ENCODE data around the gene MAD1L1. TPM values are rescaled to one million over a fixed set of nuclear protein-coding genes. Genes with fewer than 3 reads are reported as not detected.

Gene MAD1L1
- total RNA-seq, 2 experiments from 2014 or later: 157 to 160 TPM

DNA sequence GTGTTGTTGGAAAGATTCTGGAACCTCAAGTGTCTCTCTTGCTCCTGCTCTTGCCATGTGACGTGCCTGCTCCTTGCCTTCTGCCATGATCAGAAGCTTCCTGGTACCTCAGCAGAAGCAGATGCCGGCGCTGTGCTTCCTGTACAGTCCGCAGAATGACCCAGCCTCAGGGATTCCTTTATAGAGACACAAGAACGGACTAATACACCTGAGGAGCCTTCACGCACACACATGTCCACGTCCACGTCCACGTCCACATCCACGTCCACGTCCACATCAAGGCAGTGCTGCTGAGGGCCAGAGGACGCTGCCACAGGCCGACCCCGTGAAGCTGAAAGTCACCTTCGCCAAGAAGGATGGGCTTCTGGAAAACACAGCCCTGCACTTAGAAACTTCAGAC is 190.1 kb downstream of the MAD1L1 start:
- TF ChIP-seq, protein P1, sequence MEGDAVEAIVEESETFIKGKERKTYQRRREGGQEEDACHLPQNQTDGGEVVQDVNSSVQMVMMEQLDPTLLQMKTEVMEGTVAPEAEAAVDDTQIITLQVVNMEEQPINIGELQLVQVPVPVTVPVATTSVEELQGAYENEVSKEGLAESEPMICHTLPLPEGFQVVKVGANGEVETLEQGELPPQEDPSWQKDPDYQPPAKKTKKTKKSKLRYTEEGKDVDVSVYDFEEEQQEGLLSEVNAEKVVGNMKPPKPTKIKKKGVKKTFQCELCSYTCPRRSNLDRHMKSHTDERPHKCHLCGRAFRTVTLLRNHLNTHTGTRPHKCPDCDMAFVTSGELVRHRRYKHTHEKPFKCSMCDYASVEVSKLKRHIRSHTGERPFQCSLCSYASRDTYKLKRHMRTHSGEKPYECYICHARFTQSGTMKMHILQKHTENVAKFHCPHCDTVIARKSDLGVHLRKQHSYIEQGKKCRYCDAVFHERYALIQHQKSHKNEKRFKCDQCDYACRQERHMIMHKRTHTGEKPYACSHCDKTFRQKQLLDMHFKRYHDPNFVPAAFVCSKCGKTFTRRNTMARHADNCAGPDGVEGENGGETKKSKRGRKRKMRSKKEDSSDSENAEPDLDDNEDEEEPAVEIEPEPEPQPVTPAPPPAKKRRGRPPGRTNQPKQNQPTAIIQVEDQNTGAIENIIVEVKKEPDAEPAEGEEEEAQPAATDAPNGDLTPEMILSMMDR (IDR thresholded peaks at IDR 0.05): no peak
- ChIA-PET POLR2A (no interaction called here), CTCF (no interaction called here)
- Histone ChIP-seq H3K27ac (ENCODE audit: low read depth in 1 of 2, low read length in 2 of 2) (no peak overlapping the region), H3K27me3 (ENCODE audit: control insufficient read depth in 1 of 2, insufficient read depth in 2 of 2, low read length in 2 of 2) (no peaks in the 10 kb centered on the region), H3K36me3 (ENCODE audit: insufficient read depth, low read length) (no peaks in the 10 kb centered on the region), H3K4me1 (ENCODE audit: insufficient read depth, low read length) (peaks cover 27% of the 10 kb centered on the region), H3K9me3 (ENCODE audit: control insufficient read depth in 1 of 2, insufficient read depth in 1 of 2, low read length in 2 of 2) (no peaks in the 10 kb centered on the region), H3K4me3 (ENCODE audit: low read length) (no peak overlapping the region)
- H3K27ac Mint-ChIP-seq: no peak overlapping the region
- H3K27me3 Mint-ChIP-seq: no peaks in the 10 kb centered on the region
- peaks cover 5% of the 10 kb centered on the region for H3K36me3 Mint-ChIP-seq (ENCODE audit: low read depth)
- H3K4me3 Mint-ChIP-seq: no peak overlapping the region
- intact Hi-C loops (cut with DNase I, micrococcal nuclease): no loop called here
- H3K9me3 Mint-ChIP-seq: no peaks in the 10 kb centered on the region
- DNase-seq (no peak), ATAC-seq (ENCODE audit: poor library complexity) (no peak)
- H3K4me1 Mint-ChIP-seq (ENCODE audit: low read depth): peaks cover 54% of the 10 kb centered on the region

DNA sequence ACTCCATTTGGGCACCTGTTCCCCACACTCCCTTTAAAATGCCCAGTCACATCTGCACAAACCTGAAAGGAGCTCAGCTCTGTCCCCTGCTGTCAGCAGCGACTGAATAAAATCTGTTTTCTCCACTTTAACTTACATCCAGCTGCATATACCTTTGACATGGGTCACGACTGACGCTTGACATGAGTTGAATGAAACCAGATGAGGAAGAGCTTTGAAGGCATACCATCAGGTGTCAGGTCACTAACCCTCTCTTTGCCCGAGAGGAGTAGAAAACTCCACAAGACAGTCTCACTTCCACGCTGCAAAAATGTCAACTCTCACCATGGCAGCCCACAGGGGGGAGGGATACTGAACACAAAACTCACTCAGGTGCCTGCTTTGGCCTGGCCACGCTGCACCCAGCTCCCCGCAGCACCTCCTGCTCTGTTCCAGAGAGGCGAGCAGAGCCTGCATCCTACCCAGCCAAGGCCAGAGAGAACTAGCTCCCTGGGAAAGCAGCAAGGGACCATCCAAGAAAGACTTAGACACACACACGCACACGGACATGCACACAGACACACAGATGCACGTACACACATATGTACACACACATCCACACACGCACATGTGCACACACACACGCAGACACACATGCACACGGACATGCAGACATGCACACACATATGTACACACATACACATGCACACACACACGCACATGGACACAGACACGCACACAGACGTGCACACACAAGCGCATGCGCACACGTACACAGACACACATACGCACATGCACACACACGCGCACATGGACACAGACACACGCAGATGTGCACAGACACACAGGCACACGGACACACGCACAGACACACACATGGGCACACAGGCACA is 191.0 kb downstream of the MAD1L1 start:
- peaks cover 5% of the 10 kb centered on the region for H3K36me3 Mint-ChIP-seq (ENCODE audit: low read depth)
- CTCF ChIA-PET: no interaction called here

DNA sequence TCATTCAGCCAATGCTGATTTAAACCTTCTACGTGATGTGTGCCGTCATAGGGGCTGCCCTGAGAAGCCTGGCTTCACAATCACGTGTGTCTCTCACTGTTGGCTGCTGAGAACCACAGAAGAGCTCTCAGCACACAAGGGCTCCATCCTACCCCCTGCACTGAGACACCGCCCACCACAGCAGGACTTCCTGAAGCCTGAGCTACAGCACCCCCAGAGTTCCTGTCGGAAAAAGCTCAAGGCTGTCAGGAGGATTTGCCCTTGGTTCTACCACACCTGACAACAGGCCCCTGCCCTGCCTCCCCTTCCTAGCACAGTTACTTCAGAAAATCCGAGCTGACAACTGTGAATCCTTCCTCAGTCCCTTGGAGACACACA is 191.9 kb downstream of the MAD1L1 start:
- peak in 4 of 14 experiments; percentile 12 to 62 (median 30) for DNase-seq
- Histone ChIP-seq H3K27ac (ENCODE audit: low read depth in 1 of 2, low read length in 2 of 2) (no peak overlapping the region), H3K36me3 (ENCODE audit: insufficient read depth, low read length) (no peaks in the 10 kb centered on the region), H3K27me3 (ENCODE audit: control insufficient read depth in 1 of 2, insufficient read depth in 2 of 2, low read length in 2 of 2) (no peaks in the 10 kb centered on the region), H3K4me3 (ENCODE audit: low read length) (no peak overlapping the region), H3K9me3 (ENCODE audit: control insufficient read depth in 1 of 2, insufficient read depth in 1 of 2, low read length in 2 of 2) (no peaks in the 10 kb centered on the region), H3K4me1 (ENCODE audit: insufficient read depth, low read length) (peaks cover 34% of the 10 kb centered on the region)
- TF ChIP-seq, protein P1 (IDR thresholded peaks at IDR 0.05): no peak
- Mint-ChIP-seq H3K27ac (peak overlapping the region; percentile 86), H3K36me3 (ENCODE audit: low read depth) (peaks cover 5% of the 10 kb centered on the region), H3K4me3 (peak overlapping the region; percentile 55), H3K4me1 (ENCODE audit: low read depth) (peaks cover 63% of the 10 kb centered on the region), H3K9me3 (no peaks in the 10 kb centered on the region), H3K27me3 (no peaks in the 10 kb centered on the region)
- POLR2A ChIA-PET: interaction anchor here (0.7 to 4.8 kb wide), 4 partner anchors 10 to 113 kb away, joined by 3 to 33 read pairs (median 5); no protein-coding TSS in a partner anchor
- CTCF ChIA-PET: no interaction called here
- intact Hi-C loops (cut with DNase I, micrococcal nuclease): no loop called here
- ATAC-seq (ENCODE audit: poor library complexity): peak; percentile 74

More for the DNA sequence above, 191.0 kb downstream of the MAD1L1 start:
- TF ChIP-seq, protein P1 (IDR thresholded peaks at IDR 0.05): no peak
- peak in 1 of 14 experiments; percentile 11 for DNase-seq
- Mint-ChIP-seq H3K27ac (peak overlapping the region; percentile 86), H3K4me3 (peak overlapping the region; percentile 18), H3K27me3 (no peaks in the 10 kb centered on the region), H3K4me1 (ENCODE audit: low read depth) (peaks cover 59% of the 10 kb centered on the region), H3K9me3 (no peaks in the 10 kb centered on the region)
- POLR2A ChIA-PET: interaction anchor here (0.7 to 4.8 kb wide), 4 partner anchors 11 to 114 kb away, joined by 3 to 33 read pairs (median 5); no protein-coding TSS in a partner anchor
- no peak for ATAC-seq (ENCODE audit: poor library complexity)
- Histone ChIP-seq H3K4me1 (ENCODE audit: insufficient read depth, low read length) (peaks cover 34% of the 10 kb centered on the region), H3K36me3 (ENCODE audit: insufficient read depth, low read length) (no peaks in the 10 kb centered on the region), H3K27ac (ENCODE audit: low read depth in 1 of 2, low read length in 2 of 2) (no peak overlapping the region), H3K9me3 (ENCODE audit: control insufficient read depth in 1 of 2, insufficient read depth in 1 of 2, low read length in 2 of 2) (no peaks in the 10 kb centered on the region), H3K4me3 (ENCODE audit: low read length) (no peak overlapping the region), H3K27me3 (ENCODE audit: control insufficient read depth in 1 of 2, insufficient read depth in 2 of 2, low read length in 2 of 2) (no peaks in the 10 kb centered on the region)
- intact Hi-C loops (cut with DNase I, micrococcal nuclease): no loop called here
